Spinal cord (tissue), 10 donors: ENCODE measurements around the gene KNDC1. TPM values are rescaled to one million over a fixed set of nuclear protein-coding genes. Genes with fewer than 3 reads are reported as not detected.

Experiments
- DNase-seq, 6 donors: peaks; one replicate each; pipeline versions ENCODE4 v3.0.0 to v3.0.0-alpha.2; 2013 to 2015; ENCODE audit warnings: low spot score in 6 of 6, low read depth in 4 of 6
- H3K27ac ChIP-seq: one replicate; pipeline ENCODE4 v1.5.1; 2013; ENCODE audit warnings: low read depth, low read length, control low read depth
- H3K27me3 ChIP-seq: one replicate; pipeline ENCODE4 v1.6.1; 2013; ENCODE audit warnings: low read length; ENCODE audit not compliant: control insufficient read depth, insufficient read depth
- H3K36me3 ChIP-seq: one replicate; pipeline ENCODE4 v1.6.1; 2013; ENCODE audit warnings: low read length; ENCODE audit not compliant: control insufficient read depth, insufficient read depth
- H3K4me1 ChIP-seq: one replicate; pipeline ENCODE4 v1.6.1; 2013; ENCODE audit warnings: low read length; ENCODE audit not compliant: control insufficient read depth, insufficient read depth
- H3K4me3 ChIP-seq: one replicate; pipeline ENCODE4 v1.5.1; 2013; ENCODE audit warnings: low read depth, low read length, control low read depth
- H3K9me3 ChIP-seq: one replicate; pipeline ENCODE4 v1.6.1; 2013; ENCODE audit warnings: low read length; ENCODE audit not compliant: control insufficient read depth, insufficient read depth
- WGBS: methylation state at CpG from one replicate; pipeline ENCODE4 v1.1.5; 2013; ENCODE audit warnings: missing lambda C conversion rate; ENCODE audit not compliant: insufficient coverage; 5-methylcytosine and 5-hydroxymethylcytosine counted together
- polyA plus RNA-seq, 2 donors: library from polyadenylated mRNA; unstranded; fragments of 120-200 nt; gene quantifications; one replicate each; pipeline ENCODE4 v1.2.1, GENCODE V29; 2013; ENCODE audit not compliant: insufficient read length in 2 of 2
- total RNA-seq, 2 donors: library from RNA; depleted of rRNA in 1 of 2; stranded (reverse); fragments of 120-200 nt in 1 of 2; fragments of >200 nt in 1 of 2; gene quantifications; one replicate each; pipeline versions ENCODE4 v1.2.3 to v1.2.4, GENCODE V29; 2013 to 2014
- donor health status: healthy.

Gene KNDC1
- total and polyA plus RNA-seq, 4 donors, result 8.3 to 35.8 (median 23.5) TPM

DNA sequence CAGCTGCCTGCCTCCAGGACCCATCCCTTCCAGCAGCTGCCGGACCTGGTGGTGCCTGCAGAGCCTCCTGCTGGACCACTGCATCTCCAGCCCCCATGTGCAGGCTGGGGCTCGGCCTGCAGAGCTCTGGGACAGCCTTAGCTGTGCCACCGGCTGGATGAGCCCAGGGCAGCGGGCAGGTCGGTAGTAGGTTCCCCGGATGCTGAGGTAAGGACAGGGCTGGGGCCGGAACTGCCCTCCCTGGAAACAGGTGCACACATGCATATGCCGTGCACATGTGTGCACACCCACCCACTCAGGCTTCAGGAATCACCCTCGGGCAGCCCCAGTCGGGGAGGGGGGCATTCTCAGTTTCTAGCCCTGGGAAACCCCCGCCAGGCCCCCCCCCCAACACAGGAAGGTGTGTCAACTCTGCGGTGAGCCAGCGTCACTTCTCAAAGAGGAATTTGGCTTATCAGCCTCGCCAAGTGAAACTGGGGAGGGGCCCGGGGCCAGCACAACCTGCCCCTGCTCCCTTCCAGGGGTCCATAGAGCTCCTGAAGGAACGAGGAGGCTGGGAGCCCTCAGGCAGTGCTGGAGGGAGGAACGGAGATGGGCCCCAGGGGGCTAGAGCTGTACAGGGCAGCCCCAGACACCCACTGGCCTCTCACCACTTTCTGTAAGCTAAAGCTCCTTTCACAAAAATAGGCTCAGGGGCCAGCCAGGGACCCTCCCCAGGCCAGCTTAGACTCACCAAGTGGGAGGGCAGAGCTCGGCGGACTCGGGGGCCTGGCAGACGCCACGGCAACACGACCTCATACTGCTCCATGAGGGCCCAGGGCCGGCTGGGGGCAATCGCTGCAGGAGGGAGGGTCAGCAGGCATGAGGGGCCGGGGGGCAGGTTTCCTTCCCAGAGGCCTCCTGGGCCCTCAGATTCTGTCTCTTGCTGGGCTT, 115.0 kb downstream of the KNDC1 start:
- Histone ChIP-seq H3K9me3 (no peaks in the 10 kb centered on the region), H3K4me1 (peaks cover 9% of the 10 kb centered on the region), H3K36me3 (peaks cover 72% of the 10 kb centered on the region), H3K27me3 (peaks cover 23% of the 10 kb centered on the region), H3K27ac (no peak overlapping the region), H3K4me3 (no peak overlapping the region)
- no peak for DNase-seq
- 51% methylated on average over 24 of the region's 26 CpGs for WGBS

DNA sequence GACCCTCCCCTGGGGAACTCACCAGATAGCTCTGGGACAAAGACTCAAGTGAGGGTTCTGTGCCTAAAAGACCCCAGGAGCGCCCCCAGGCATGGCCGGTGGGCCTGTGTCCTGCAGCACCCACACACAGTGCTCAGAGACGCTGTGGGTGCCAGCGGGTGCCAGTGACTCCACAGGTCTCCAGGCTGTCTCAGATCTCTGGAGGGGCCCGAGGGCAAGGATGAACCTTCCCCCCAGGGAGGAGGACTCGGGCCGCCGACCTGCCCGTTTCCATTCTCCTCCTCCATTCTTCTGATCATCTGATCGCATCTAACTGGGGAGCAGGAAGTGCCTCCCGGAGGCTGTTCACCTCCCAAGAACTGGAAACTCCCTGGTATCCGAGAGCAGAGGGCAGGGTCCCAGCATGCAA, 115.7 kb downstream of the KNDC1 start:
- no peaks in the 10 kb centered on the region for H3K9me3 ChIP-seq
- peaks cover 72% of the 10 kb centered on the region for H3K36me3 ChIP-seq
- no peak for DNase-seq
- H3K4me1 ChIP-seq, result peaks cover 9% of the 10 kb centered on the region
- no peak overlapping the region for H3K27ac ChIP-seq
- WGBS, result 35% methylated on average over 12 of the region's 12 CpGs
- H3K27me3 ChIP-seq, result peaks cover 23% of the 10 kb centered on the region
- no peak overlapping the region for H3K4me3 ChIP-seq

Other genes with a start within 250 kb of the KNDC1 start
- 10 to 100 TPM in 1 of 2 donors, 1 to 10 TPM in 1; 5.3 to 14.3 TPM for gene CFAP46, start 217.6 kb upstream of the KNDC1 start, total RNA-seq
- 10 to 100 TPM; 12.2 to 14.2 TPM for gene CFAP46, start 217.6 kb upstream of the KNDC1 start, polyA plus RNA-seq
- gene ADGRA1, start 72.3 kb upstream of the KNDC1 start, total RNA-seq, result 1 to 10 TPM; 3.4 to 5.5 TPM
- gene ADGRA1, start 72.3 kb upstream of the KNDC1 start, polyA plus RNA-seq, result 10 to 100 TPM; 26.6 to 31.1 TPM
- gene UTF1, start 70.0 kb downstream of the KNDC1 start, total RNA-seq, result not detected
- not detected for gene UTF1, start 70.0 kb downstream of the KNDC1 start, polyA plus RNA-seq
- under 1 TPM in 1 of 2 donors, not detected in 1; 0.06 TPM for gene VENTX, start 77.6 kb downstream of the KNDC1 start, total RNA-seq
- gene VENTX, start 77.6 kb downstream of the KNDC1 start, polyA plus RNA-seq, result under 1 TPM; 0.14 to 0.24 TPM
- 1 to 10 TPM; 1.7 to 3.9 TPM for gene ADAM8, start 116.6 kb downstream of the KNDC1 start, total RNA-seq
- gene ADAM8, start 116.6 kb downstream of the KNDC1 start, polyA plus RNA-seq, result 1 to 10 TPM; 3.1 to 4.9 TPM
- gene TUBGCP2, start 148.7 kb downstream of the KNDC1 start, total RNA-seq, result 10 to 100 TPM; 35.0 to 45.9 TPM
- gene TUBGCP2, start 148.7 kb downstream of the KNDC1 start, polyA plus RNA-seq, result 10 to 100 TPM; 70.4 to 81.4 TPM
- gene ZNF511, start 148.7 kb downstream of the KNDC1 start, total RNA-seq, result 10 to 100 TPM in 1 of 2 donors, 1 to 10 TPM in 1; 9.4 to 21.5 TPM
- gene ZNF511, start 148.7 kb downstream of the KNDC1 start, polyA plus RNA-seq, result 10 to 100 TPM; 22.6 to 25.8 TPM
- 10 to 100 TPM; 15.9 to 24.9 TPM for gene CALY, start 176.7 kb downstream of the KNDC1 start, total RNA-seq
- 100 to 1,000 TPM; 230 to 251 TPM for gene CALY, start 176.7 kb downstream of the KNDC1 start, polyA plus RNA-seq
- 10 to 100 TPM in 1 of 2 donors, not detected in 1; 16.5 TPM for gene PRAP1, start 187.2 kb downstream of the KNDC1 start, total RNA-seq
- under 1 TPM; 0.44 to 0.57 TPM for gene PRAP1, start 187.2 kb downstream of the KNDC1 start, polyA plus RNA-seq
- 10 to 100 TPM in 1 of 2 donors, 1 to 10 TPM in 1; 3.4 to 22.6 TPM for gene FUOM, start 197.8 kb downstream of the KNDC1 start, total RNA-seq
- gene FUOM, start 197.8 kb downstream of the KNDC1 start, polyA plus RNA-seq, result 1 to 10 TPM; 7.8 to 7.9 TPM
- 10 to 100 TPM; 52.1 to 94.0 TPM for gene ECHS1, start 213.1 kb downstream of the KNDC1 start, total RNA-seq
- gene ECHS1, start 213.1 kb downstream of the KNDC1 start, polyA plus RNA-seq, result 100 to 1,000 TPM; 107 to 115 TPM
- 1 to 10 TPM; 6.4 to 8.1 TPM for gene PAOX, start 219.0 kb downstream of the KNDC1 start, total RNA-seq
- gene PAOX, start 219.0 kb downstream of the KNDC1 start, polyA plus RNA-seq, result 10 to 100 TPM; 11.5 to 13.4 TPM
- gene MTG1, start 233.9 kb downstream of the KNDC1 start, total RNA-seq, result 10 to 100 TPM; 23.4 to 35.1 TPM
- 10 to 100 TPM; 50.4 to 91.2 TPM for gene MTG1, start 233.9 kb downstream of the KNDC1 start, polyA plus RNA-seq